ENCODE measurements around the gene SUMF1.

DNA sequence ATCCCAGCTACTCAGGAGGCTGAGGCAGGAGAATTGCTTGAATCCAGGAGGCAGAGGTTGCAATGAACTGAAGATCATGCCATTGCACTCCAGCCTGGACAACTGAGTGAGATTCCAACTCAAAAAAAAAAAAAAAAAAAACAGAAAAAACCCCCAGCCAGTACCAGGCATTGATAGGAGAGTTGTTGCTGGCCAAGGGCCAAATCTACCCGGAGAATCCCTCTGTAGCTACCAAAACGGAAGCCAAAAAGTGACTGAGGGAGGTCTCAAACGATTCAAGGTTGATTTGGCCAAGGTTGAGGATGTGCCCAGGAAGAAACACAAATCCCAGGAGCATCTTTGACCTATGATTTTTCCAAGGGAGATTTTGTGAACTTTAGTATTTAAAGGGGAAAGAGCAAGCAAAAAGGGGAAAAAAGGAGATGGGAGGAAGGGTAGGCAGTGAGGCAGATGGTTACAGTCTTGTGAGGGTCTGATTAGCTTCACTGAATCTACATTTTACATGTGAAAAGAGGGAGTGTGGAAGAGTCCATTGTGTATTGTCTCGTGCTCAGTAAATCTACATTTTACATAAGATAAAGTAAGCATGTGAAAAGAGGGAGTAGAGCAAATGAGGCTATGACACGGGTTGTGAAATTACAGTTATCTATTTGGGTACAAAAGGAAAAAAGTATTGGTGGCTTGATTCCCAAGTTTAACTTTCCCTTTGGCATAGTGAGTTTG lies 131.1 kb downstream of the SUMF1 start:
- TF ChIP-seq EZH2 (IDR thresholded peaks at IDR 0.05) (no peak), CTCF (IDR thresholded peaks at IDR 0.05 in 2 of 3, conservative IDR thresholded peaks at IDR 0.05 in 1 of 3; ENCODE audit: borderline replicate concordance in 1 of 3, insufficient read depth in 1 of 3, low read depth in 2 of 3, low read length in 2 of 3) (no peak), POLR2A (IDR thresholded peaks at IDR 0.05; ENCODE audit: borderline replicate concordance, extremely low read depth, insufficient read depth, insufficient read length) (no peak), EZH2phosphoT487 (IDR thresholded peaks at IDR 0.05; ENCODE audit: borderline replicate concordance) (no peak), MAX (IDR thresholded peaks at IDR 0.05) (no peak), ELF1 (IDR thresholded peaks at IDR 0.05; ENCODE audit: borderline replicate concordance, low read depth) (no peak), TCF7L2 (IDR thresholded peaks at IDR 0.05; ENCODE audit: borderline replicate concordance, extremely low read depth, insufficient read depth, insufficient read length) (no peak), SP1 (IDR thresholded peaks at IDR 0.05; ENCODE audit: low read depth) (no peak), ZFX (IDR thresholded peaks at IDR 0.05) (no peak), SIN3A (IDR thresholded peaks at IDR 0.05; ENCODE audit: low read depth) (no peak), CBX3 (IDR thresholded peaks at IDR 0.05; ENCODE audit: low read depth) (no peak), CEBPB (IDR thresholded peaks at IDR 0.05; ENCODE audit: low read depth) (no peak), JUND (IDR thresholded peaks at IDR 0.05) (no peak)
- TF ChIP-seq, protein P1, sequence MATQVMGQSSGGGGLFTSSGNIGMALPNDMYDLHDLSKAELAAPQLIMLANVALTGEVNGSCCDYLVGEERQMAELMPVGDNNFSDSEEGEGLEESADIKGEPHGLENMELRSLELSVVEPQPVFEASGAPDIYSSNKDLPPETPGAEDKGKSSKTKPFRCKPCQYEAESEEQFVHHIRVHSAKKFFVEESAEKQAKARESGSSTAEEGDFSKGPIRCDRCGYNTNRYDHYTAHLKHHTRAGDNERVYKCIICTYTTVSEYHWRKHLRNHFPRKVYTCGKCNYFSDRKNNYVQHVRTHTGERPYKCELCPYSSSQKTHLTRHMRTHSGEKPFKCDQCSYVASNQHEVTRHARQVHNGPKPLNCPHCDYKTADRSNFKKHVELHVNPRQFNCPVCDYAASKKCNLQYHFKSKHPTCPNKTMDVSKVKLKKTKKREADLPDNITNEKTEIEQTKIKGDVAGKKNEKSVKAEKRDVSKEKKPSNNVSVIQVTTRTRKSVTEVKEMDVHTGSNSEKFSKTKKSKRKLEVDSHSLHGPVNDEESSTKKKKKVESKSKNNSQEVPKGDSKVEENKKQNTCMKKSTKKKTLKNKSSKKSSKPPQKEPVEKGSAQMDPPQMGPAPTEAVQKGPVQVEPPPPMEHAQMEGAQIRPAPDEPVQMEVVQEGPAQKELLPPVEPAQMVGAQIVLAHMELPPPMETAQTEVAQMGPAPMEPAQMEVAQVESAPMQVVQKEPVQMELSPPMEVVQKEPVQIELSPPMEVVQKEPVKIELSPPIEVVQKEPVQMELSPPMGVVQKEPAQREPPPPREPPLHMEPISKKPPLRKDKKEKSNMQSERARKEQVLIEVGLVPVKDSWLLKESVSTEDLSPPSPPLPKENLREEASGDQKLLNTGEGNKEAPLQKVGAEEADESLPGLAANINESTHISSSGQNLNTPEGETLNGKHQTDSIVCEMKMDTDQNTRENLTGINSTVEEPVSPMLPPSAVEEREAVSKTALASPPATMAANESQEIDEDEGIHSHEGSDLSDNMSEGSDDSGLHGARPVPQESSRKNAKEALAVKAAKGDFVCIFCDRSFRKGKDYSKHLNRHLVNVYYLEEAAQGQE (IDR thresholded peaks at IDR 0.05; ENCODE audit: low read depth): no peak
